HG03060 (cell line): ENCODE results near the gene E2F7.

Source experiments
- ATAC-seq: cut with Tn5 transposase; IDR thresholded peaks from one replicate; pipeline ENCODE4 v1.9.1; 2021; ENCODE audit warnings: low read depth, moderate number of reproducible peaks; ENCODE audit not compliant: unreplicated experiment

The E2F7 gene

GRCh38 chr12:77070382-77070781 lies 5.0 kb upstream of the E2F7 start:
- peak; percentile 70 for ATAC-seq

DNA sequence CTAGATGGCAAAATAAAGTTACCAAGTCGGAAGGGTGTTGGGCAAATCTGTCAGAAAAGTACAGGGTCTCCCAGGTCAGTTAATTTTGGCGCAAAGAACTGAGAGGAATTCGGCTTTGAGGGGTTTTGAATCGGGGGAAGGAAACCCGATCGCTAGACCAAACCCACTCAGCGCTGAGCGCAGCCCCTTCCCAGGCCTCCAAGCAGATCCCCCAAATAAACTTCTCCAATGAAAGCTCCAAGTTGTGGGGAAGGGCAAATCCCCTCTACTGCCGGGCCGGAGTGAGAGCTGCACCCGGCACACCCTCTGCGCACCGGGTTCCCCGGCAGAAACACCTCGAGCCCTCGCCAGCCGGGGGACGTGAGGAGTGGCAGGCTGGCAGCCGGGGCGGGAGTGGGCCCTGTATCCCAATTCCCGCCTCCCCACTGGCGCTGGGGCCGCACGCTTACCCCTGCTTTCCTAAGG lies 441 bp downstream of the E2F7 start:
- ATAC-seq, result no peak

DNA sequence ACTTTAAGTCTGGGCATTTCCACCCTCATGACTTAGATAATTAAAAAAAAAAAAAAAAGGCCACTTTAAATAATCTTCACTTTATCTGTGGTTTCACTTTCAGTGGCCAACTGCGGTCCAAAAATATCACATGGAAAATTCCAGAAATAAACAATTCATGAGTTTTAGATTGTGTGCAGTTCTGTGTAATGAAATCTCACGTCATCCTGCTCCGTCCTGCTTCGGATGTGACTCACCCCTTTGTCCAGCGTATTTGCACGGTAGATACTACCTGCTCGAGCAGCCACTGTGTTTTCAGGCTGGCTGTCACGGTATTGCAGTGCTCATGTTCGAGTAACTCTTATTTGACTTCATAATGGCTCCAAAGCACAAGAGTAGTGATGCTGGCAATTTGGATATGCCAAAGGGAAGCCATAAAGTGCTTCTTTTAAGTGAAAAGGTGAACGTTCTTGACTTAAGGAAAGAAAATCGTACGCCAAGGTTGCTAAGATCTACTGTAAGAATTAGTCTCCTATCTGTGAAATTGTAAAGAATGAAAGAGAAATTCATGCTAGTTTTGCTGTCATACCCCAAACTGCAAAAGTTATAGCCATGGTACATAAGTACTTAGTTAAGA lies 2.4 kb downstream of the E2F7 start:
- peak; percentile 37 for ATAC-seq

DNA sequence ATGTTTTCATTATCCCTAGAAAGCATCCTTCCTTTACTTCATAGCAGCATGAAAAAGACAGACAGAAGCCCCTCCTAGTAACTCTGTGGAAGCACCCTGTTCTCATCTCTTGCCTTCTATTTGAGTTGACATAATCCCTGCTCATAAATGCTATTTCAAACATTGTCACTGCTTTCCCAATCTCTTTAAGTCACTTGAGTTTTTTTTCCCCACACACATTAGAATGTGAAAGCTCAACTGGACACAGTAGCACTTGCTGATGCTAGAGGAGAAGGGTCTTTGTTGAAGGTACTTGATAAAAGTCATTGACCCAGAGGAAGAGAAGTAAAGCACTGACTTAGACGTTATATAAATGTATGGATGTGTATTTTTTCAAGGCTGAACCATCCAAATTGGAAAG lies 3.0 kb downstream of the E2F7 start:
- ATAC-seq, result no peak

DNA sequence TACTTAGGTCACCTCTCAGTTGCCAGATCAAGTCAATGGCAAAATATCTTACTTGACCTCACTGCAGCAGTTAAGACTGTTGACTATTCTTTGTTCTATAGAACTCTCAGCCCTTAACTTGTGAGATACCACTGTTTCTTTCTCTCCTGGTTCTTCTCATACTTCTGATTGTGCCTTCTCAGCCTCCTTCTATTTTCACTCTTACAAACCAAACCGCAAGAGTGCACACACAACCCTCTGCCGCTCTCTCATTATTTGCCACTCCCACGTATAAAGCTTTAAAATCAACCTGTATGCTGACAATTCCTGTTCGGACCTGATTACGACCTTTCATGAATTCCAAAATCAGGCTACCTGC lies 4.5 kb downstream of the E2F7 start:
- peak; percentile 28 for ATAC-seq

DNA sequence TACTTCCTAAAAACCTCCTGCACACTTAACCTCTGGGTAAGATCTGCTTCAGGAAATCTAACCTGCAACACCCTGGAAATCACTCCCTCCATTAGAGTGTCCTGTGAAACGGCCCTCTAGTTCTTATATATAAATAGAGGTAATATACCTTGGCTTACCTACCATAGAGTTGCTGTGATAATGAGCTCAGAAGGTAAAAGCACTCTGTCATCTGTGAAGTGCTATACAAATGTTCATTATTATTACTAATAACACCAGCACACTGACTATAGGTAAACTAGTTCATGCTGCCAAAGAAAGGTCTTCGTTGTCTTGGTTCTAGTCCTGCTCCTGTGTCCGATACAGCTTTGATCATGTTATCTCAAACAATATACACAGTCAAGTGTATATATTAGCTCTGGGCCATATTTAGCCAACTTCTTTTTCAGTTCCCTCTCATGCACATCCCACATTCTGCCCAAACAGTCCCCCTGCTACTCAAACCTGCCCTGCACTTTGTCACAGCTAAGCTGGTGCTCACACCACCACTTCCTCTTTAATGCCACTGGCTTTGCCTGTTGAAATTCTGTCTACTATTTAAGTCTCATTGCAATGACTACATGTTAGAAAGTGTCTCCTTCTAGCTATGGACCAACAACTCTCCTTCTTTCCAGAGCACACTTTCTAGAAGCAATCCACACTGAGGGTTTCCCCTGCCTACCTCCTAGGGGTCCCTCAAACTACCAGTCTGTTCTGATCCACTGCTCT lies 5.1 kb downstream of the E2F7 start:
- ATAC-seq, result peak; percentile 70

GRCh38 chr12:77058740-77059139 lies 6.6 kb downstream of the E2F7 start:
- ATAC-seq, result no peak

- no peak for ATAC-seq
These were observed 10.5 kb downstream of the E2F7 start for GRCh38 chr12:77054851-77055250.

GRCh38 chr12:77053259-77053658 lies 12.1 kb downstream of the E2F7 start:
- no peak for ATAC-seq

- peak; percentile 98 for ATAC-seq
These were observed 15.5 kb downstream of the E2F7 start for GRCh38 chr12:77049767-77050353.

GRCh38 chr12:77047341-77048109 lies 17.8 kb downstream of the E2F7 start:
- no peak for ATAC-seq

- no peak for ATAC-seq
These were observed 18.9 kb downstream of the E2F7 start for GRCh38 chr12:77046468-77046867.

DNA sequence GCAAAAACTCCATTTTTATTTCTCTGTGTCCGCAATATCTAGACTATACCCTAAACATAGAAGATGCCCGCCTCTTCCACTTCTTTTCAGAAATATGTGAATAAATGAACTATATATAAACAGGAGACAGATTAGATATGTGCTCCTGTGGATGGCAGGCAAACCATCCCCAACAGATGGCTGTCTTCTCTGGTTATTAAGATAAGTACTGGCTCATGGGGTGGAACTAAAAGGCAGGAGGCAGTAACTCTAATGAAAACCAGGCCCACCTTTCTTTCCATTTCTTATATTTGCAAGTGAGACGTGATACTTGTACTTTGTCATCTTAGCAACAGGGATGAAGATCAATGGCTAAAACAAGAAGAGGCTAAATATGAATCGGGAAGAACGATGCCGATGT lies 20.2 kb downstream of the E2F7 start:
- no peak for ATAC-seq

GRCh38 chr12:77044721-77045120 lies 20.6 kb downstream of the E2F7 start:
- no peak for ATAC-seq

DNA sequence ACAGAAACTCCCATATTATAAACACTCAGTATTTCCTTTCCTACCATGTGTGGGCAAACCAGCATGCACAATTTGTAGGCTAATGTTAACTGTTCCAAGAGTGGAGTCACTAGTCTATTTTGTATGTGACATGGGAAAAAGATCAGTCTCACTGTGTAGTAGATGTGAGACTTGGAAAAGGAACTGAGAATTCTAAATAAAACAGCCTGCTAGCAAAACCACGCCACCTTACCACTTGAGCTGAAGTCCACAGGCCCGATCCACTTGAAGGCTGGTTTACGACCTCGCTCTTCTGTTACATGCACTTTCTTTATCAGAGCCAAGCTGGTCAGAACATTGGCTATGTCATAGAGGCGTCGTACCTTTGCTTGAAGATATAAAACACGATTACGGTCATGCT lies 22.5 kb downstream of the E2F7 start:
- ATAC-seq, result no peak

- ATAC-seq, result no peak
These were observed 25.1 kb downstream of the E2F7 start for GRCh38 chr12:77040231-77040630.

DNA sequence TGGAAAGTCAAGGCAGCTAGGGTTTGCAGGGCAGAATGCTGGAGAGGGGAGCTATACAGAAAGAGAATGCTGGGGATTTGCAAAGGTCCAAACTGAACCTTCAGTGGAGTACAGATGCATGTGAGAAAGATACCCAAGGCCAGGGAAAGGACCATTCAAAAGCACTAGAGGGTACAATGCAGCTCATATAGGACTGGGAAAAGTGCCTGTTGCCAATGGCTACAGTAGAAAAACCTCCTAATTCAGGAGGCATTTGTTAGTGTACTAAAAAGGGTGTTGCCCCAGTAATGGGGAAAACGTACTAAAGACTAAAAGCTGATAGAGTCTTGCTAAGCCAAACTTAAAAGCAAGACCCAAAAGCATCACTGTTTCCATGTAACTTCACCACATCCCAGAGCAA lies 30.1 kb downstream of the E2F7 start:
- no peak for ATAC-seq

GRCh38 chr12:77033658-77034536 lies 31.5 kb downstream of the E2F7 start:
- no peak for ATAC-seq

GRCh38 chr12:77032406-77032805 lies 33.0 kb downstream of the E2F7 start:
- ATAC-seq, result no peak

GRCh38 chr12:77031745-77032144 lies 33.6 kb downstream of the E2F7 start:
- no peak for ATAC-seq
